Keratinocyte (primary cell): Measurements from ENCODE around the gene RAB11FIP2. TPM values are rescaled to one million over a fixed set of nuclear protein-coding genes. Genes with fewer than 3 reads are reported as not detected.
A peak's percentile ranks its signal among the peaks of the same experiment; 100 is the strongest.

Experiments
- DNase-seq: peaks from one replicate; pipeline ENCODE4 v3.0.0-alpha.2; 2011; ENCODE audit warnings: low read depth, missing footprints, low spot score
- FAIRE-seq: peaks from 2 replicates; lab custom pipeline; 2011; peaks lifted over from hg19 to GRCh38; lab: Jason Lieb, UNC
- H2AFZ ChIP-seq: 2 replicates; pipeline ENCODE4 v1.6.0; 2012; ENCODE audit warnings: low read length, control low read depth, inconsistent platforms; ENCODE audit not compliant: control insufficient read depth
- H3K27ac ChIP-seq: 2 replicates; pipeline ENCODE4 v1.5.1; 2011; ENCODE audit warnings: low read length; ENCODE audit not compliant: control insufficient read depth, insufficient read depth
- H3K27me3 ChIP-seq: 3 replicates; pipeline ENCODE4 v1.6.0; 2011; ENCODE audit warnings: low read length; ENCODE audit not compliant: control insufficient read depth, insufficient read depth; ENCODE audit errors: extremely low read depth
- H3K36me3 ChIP-seq, 2 experiments: 2 replicates in 1 of 2; 3 replicates in 1 of 2; pipeline ENCODE4 v1.5.1; 2011; ENCODE audit warnings: low read length in 2 of 2, mild to moderate bottlenecking in 1 of 2; ENCODE audit not compliant: control insufficient read depth in 2 of 2, insufficient read depth in 2 of 2; ENCODE audit errors: extremely low read depth in 1 of 2
- H3K4me1 ChIP-seq: 3 replicates; pipeline ENCODE4 v1.5.1; 2011; ENCODE audit warnings: low read length; ENCODE audit not compliant: control insufficient read depth, insufficient read depth; ENCODE audit errors: extremely low read depth
- H3K4me2 ChIP-seq: 3 replicates; pipeline ENCODE4 v1.6.0; 2011; ENCODE audit warnings: low read depth, low read length; ENCODE audit not compliant: control insufficient read depth, insufficient read depth; ENCODE audit errors: extremely low read depth
- H3K4me3 ChIP-seq, 3 experiments: fragments of 200-600 bp in 1 of 3; sonication (generic) in 1 of 3; 2 replicates in 2 of 3; 3 replicates in 1 of 3; pipeline ENCODE4 v1.5.1; 2011 to 2016; ENCODE audit warnings: low read length in 3 of 3, mild to moderate bottlenecking in 3 of 3, control low read depth in 2 of 3, inconsistent platforms in 1 of 3, low read depth in 1 of 3, mixed read lengths in 1 of 3, mixed run types in 1 of 3, moderate library complexity in 1 of 3; ENCODE audit not compliant: control insufficient read depth in 2 of 3, insufficient read depth in 2 of 3; ENCODE audit errors: extremely low read depth in 1 of 3
- H3K79me2 ChIP-seq: 2 replicates; pipeline ENCODE4 v1.6.0; 2012; ENCODE audit warnings: low read length; ENCODE audit not compliant: control insufficient read depth, insufficient read depth
- H3K9ac ChIP-seq: 3 replicates; pipeline ENCODE4 v1.6.0; 2011; ENCODE audit warnings: low read length; ENCODE audit not compliant: control insufficient read depth, insufficient read depth; ENCODE audit errors: extremely low read depth
- H3K9me1 ChIP-seq: 3 replicates; pipeline ENCODE4 v1.6.0; 2011; ENCODE audit warnings: low read length; ENCODE audit not compliant: control insufficient read depth, insufficient read depth; ENCODE audit errors: extremely low read depth
- H3K9me3 ChIP-seq: 2 replicates; pipeline ENCODE4 v1.5.1; 2012; ENCODE audit warnings: low read depth, low read length; ENCODE audit not compliant: control insufficient read depth
- H4K20me1 ChIP-seq: 3 replicates; pipeline ENCODE4 v1.6.0; 2011; ENCODE audit warnings: low read length; ENCODE audit not compliant: control insufficient read depth, insufficient read depth; ENCODE audit errors: extremely low read depth
- CTCF ChIP-seq, 3 experiments: IDR thresholded peaks in 1 of 3; conservative IDR thresholded peaks in 1 of 3; optimal IDR thresholded peaks in 1 of 3; 2 replicates in 2 of 3; 3 replicates in 1 of 3; pipeline versions ENCODE3 to v1.5.1; 2011; ENCODE audit warnings: low read length in 3 of 3, mild to moderate bottlenecking in 3 of 3, moderate library complexity in 2 of 3, control low read depth in 1 of 3, inconsistent platforms in 1 of 3; ENCODE audit not compliant: insufficient read depth in 2 of 3; ENCODE audit errors: extremely low read depth in 1 of 3
- EZH2 ChIP-seq: IDR thresholded peaks from one replicate; pipeline ENCODE4 v1.6.1; 2012; ENCODE audit warnings: inconsistent platforms, mild to moderate bottlenecking, low read length, moderate library complexity
- dilution Hi-C: fragments of 300-500 bp; cut with MboI; formaldehyde crosslinking; loops from one replicate; pipeline ENCODE4 v1.7.0; 2020; ENCODE audit warnings: low sequenced_read_pairs; ENCODE audit not compliant: extremely low pct_ligation_motif_present
- polyA plus RNA-seq, 5 experiments: library from polyadenylated mRNA; depleted of rRNA in 3 of 5; stranded (reverse) in 3 of 5; stranded (forward) in 1 of 5; unstranded in 1 of 5; fragments of >200 nt; gene quantifications; 1 replicate in 1 of 5; 2 replicates in 3 of 5; 3 replicates in 1 of 5; pipeline versions ENCODE4 v1.2.1 to v1.2.3, GENCODE V29; 2011 to 2012; ENCODE audit warnings: missing spikeins in 2 of 5, low read depth in 1 of 5, low replicate concordance in 1 of 5

The RAB11FIP2 gene
- polyA plus RNA-seq, 1 donor (not counting 4 experiments of a cell fraction or from before 2014, with no cell fraction given): 6.1 TPM

DNA sequence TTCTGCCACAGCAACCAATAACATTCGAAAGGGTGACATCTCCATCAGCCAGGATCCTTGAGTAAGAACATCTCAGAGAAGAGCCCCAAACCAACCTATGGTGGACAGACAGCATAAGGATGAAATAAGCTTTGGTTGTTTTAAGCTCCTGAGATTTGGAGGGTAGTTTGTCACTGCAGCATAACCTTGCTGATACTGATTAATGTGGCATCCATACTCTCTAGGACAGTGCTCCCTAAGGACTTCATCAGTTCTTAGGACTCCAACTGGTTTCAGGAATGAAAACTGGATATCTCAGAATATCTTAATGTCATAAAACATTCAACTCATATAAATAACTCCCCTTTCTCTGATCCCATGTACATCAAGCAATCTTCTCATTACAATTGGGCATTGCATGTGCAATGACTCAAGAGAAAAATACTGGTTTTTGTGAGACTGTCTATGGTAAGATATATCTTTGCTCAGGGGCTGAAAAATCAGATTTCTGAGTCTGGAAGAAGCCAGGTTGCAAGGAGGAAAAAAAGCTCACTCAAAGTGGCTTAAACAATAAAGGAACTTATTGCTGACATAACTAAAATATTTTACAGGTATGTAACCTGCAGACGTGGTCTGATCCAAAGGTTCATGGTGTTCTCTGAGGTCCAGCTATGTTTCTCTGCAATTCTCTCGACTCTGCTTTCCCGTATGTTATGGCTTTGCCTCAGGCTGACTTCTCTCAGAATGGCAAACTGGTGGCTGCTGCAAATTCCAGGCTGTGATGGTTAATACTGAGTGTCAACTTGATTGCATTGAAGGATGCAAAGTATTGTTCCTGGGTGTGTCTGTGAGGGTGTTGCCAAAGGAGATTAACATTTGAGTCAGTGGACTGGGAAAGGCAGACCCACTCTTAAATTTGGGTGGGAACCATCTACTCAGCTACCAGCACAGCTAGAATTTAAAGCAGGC is 65.7 kb downstream of the RAB11FIP2 start:
- H3K9ac ChIP-seq: no peak overlapping the region
- H3K79me2 ChIP-seq: no peaks in the 10 kb centered on the region
- H3K36me3 ChIP-seq: no peaks in the 10 kb centered on the region
- no peaks in the 10 kb centered on the region for H4K20me1 ChIP-seq
- H3K27ac ChIP-seq: peak overlapping the region; percentile 2
- no peak for FAIRE-seq
- no peak overlapping the region for H3K4me3 ChIP-seq
- H3K9me1 ChIP-seq: no peaks in the 10 kb centered on the region
- TF ChIP-seq CTCF (optimal IDR thresholded peaks at IDR 0.05 in 1 of 3, IDR thresholded peaks at IDR 0.05 in 1 of 3, conservative IDR thresholded peaks at IDR 0.05 in 1 of 3; ENCODE audit: extremely low read depth in 1 of 3, insufficient read depth in 2 of 3, low read length in 3 of 3) (no peak), EZH2 (no peak)
- no peaks in the 10 kb centered on the region for H3K9me3 ChIP-seq
- H3K4me2 ChIP-seq: no peak overlapping the region
- H3K4me1 ChIP-seq: peaks cover 21% of the 10 kb centered on the region
- no peak overlapping the region for H2AFZ ChIP-seq
- H3K27me3 ChIP-seq: no peaks in the 10 kb centered on the region
- dilution Hi-C loops: no loop called here
- no peak for DNase-seq

DNA sequence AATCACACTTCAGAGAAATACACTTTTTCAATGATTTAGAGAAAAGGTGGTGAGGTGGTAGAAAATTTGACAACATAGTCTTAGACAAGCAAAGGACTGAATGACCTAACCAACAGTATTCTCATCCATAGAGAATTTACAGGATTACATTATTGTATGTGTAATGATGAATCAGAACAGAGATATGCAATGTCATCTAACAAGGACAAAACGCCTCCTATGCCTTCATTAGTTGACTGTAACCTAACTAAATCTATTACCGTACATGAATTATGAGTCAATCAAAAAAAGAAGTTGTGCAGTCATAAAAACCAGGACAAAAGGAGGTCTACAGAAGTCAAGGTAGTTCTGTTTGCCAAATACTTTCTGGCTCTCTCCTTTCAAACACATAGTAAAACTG is 66.5 kb downstream of the RAB11FIP2 start:
- Histone ChIP-seq H3K4me1 (peaks cover 21% of the 10 kb centered on the region), H3K9me1 (no peaks in the 10 kb centered on the region), H3K27me3 (no peaks in the 10 kb centered on the region), H3K36me3 (no peaks in the 10 kb centered on the region), H2AFZ (no peak overlapping the region), H3K79me2 (no peaks in the 10 kb centered on the region), H3K9me3 (no peaks in the 10 kb centered on the region), H3K4me3 (no peak overlapping the region), H3K27ac (peak overlapping the region; percentile 28), H3K4me2 (no peak overlapping the region), H4K20me1 (no peaks in the 10 kb centered on the region), H3K9ac (no peak overlapping the region)
- FAIRE-seq (peak; percentile 69), DNase-seq (peak; percentile 66)
- dilution Hi-C loops: no loop called here
- TF ChIP-seq EZH2 (no peak), CTCF (optimal IDR thresholded peaks at IDR 0.05 in 1 of 3, IDR thresholded peaks at IDR 0.05 in 1 of 3, conservative IDR thresholded peaks at IDR 0.05 in 1 of 3; ENCODE audit: extremely low read depth in 1 of 3, insufficient read depth in 2 of 3, low read length in 3 of 3) (no peak)
